Upper lobe of left lung (tissue), 4 donors: ENCODE results near the gene RAC3.

Experiments
- POLR2A ChIP-seq, 4 donors: fragments of 450-650 bp; IDR thresholded peaks; one replicate each; pipeline ENCODE4 v1.5.1; 2016 to 2017; ENCODE audit warnings: antibody characterized with exemption in 4 of 4, mild to moderate bottlenecking in 2 of 4
- POLR2AphosphoS5 ChIP-seq, 2 donors: sonication (generic); formaldehyde crosslinking; IDR thresholded peaks; one replicate each; pipeline ENCODE4 v1.5.1; 2017; ENCODE audit warnings: antibody characterized with exemption in 2 of 2
- TF ChIP-seq, protein P1 (sequence below), 6 experiments: fragments of 450-650 bp in 4 of 6; fragments of 200-600 bp in 2 of 6; sonication (generic) in 2 of 6; IDR thresholded peaks; one replicate each; pipeline ENCODE4 v1.5.1; 2016 to 2019; ENCODE audit warnings: antibody characterized with exemption in 6 of 6

GRCh38 chr17:81999976-82000802 is 31.3 kb upstream of the RAC3 start:
- TF ChIP-seq, protein P1, sequence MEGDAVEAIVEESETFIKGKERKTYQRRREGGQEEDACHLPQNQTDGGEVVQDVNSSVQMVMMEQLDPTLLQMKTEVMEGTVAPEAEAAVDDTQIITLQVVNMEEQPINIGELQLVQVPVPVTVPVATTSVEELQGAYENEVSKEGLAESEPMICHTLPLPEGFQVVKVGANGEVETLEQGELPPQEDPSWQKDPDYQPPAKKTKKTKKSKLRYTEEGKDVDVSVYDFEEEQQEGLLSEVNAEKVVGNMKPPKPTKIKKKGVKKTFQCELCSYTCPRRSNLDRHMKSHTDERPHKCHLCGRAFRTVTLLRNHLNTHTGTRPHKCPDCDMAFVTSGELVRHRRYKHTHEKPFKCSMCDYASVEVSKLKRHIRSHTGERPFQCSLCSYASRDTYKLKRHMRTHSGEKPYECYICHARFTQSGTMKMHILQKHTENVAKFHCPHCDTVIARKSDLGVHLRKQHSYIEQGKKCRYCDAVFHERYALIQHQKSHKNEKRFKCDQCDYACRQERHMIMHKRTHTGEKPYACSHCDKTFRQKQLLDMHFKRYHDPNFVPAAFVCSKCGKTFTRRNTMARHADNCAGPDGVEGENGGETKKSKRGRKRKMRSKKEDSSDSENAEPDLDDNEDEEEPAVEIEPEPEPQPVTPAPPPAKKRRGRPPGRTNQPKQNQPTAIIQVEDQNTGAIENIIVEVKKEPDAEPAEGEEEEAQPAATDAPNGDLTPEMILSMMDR (IDR thresholded peaks at IDR 0.05) = no peak
- no peak for TF ChIP-seq POLR2AphosphoS5 (IDR thresholded peaks at IDR 0.05)
- TF ChIP-seq POLR2A (IDR thresholded peaks at IDR 0.05) = no peak
